Coronary artery (tissue), 2 donors: ENCODE results near the gene MCF2L2.

Source experiments
- DNase-seq: peaks from one replicate; pipeline ENCODE4 v3.0.0-alpha.2; 2017; ENCODE audit warnings: low spot score
- H3K27ac ChIP-seq, 2 donors: fragments of 200-600 bp; sonication (generic); one replicate each; pipeline ENCODE4 v1.5.1; 2016 to 2019
- H3K4me3 ChIP-seq: fragments of 200-600 bp; sonication (generic); 2 replicates; pipeline ENCODE4 v1.5.1; 2016; ENCODE audit warnings: mild to moderate bottlenecking, moderate library complexity
- TF ChIP-seq, protein P1 (sequence below): fragments of 200-600 bp; sonication (generic); IDR thresholded peaks from one replicate; pipeline ENCODE4 v1.5.1; 2019; ENCODE audit warnings: antibody characterized with exemption

MCF2L2 gene

DNA sequence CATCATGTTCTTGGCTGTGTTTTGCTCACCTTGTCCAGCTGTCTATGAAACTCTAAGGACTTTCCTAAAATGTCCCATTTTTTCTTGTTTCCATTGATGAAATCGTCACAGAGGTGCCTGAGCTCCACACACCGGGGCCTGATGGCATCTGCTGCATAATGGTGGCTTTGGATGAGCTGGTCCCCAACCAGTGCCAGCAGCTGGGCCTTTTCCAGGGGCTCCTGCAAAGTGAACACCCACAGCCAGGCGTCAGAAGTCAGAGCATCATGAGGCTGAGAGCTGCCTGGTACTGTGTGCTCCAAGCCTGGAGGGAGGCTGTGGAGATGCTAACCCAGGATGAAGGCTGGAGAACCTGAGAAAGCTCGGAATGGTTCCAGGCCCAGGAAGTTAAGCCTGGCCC lies 128.4 kb downstream of the MCF2L2 start:
- Histone ChIP-seq H3K4me3 (no peak overlapping the region), H3K27ac (no peak overlapping the region)
- TF ChIP-seq, protein P1, sequence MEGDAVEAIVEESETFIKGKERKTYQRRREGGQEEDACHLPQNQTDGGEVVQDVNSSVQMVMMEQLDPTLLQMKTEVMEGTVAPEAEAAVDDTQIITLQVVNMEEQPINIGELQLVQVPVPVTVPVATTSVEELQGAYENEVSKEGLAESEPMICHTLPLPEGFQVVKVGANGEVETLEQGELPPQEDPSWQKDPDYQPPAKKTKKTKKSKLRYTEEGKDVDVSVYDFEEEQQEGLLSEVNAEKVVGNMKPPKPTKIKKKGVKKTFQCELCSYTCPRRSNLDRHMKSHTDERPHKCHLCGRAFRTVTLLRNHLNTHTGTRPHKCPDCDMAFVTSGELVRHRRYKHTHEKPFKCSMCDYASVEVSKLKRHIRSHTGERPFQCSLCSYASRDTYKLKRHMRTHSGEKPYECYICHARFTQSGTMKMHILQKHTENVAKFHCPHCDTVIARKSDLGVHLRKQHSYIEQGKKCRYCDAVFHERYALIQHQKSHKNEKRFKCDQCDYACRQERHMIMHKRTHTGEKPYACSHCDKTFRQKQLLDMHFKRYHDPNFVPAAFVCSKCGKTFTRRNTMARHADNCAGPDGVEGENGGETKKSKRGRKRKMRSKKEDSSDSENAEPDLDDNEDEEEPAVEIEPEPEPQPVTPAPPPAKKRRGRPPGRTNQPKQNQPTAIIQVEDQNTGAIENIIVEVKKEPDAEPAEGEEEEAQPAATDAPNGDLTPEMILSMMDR, result no peak
- DNase-seq, result no peak

DNA sequence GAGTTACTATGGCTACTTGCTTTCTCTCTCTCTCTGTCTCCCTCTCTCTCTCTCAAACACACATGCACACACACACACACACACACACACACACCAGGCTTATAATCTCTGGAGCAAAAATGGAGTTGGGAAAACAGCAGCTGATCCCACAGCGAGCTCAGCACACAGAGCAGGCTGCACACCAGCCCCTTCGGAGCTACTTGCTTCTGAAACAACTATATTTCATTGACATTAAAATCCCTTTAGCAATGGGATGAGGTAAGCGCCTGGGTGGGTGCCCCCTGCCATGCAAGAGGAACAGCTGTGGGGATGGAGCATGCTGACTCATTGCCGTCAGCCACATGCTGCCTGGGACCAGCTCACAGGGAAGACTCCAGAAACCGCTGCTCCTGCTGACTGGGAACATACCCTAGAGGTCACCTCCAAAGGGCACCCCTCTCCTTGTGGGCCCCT lies 129.7 kb downstream of the MCF2L2 start:
- Histone ChIP-seq H3K27ac (no peak overlapping the region), H3K4me3 (no peak overlapping the region)
- TF ChIP-seq, protein P1, result no peak
- DNase-seq, result no peak

DNA sequence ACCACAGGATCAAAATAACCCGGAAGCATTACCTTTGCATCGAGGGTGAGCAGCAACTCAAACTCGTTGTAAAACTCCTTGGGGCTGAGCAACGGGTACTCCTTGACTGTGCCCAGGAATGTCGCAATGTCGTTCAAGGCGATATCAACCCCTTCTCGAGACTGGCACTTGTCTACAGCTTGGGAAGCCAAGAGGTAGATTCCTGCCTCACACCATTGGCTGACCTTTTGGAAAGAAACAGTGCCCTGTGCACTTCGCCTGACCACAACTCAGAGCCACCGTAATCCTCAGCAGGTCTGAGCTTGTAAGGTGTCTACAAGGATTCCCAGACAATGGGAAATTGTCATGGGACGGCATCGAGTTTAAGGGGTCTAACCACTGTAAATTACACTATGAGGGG lies 131.5 kb downstream of the MCF2L2 start:
- TF ChIP-seq, protein P1, result no peak

DNA sequence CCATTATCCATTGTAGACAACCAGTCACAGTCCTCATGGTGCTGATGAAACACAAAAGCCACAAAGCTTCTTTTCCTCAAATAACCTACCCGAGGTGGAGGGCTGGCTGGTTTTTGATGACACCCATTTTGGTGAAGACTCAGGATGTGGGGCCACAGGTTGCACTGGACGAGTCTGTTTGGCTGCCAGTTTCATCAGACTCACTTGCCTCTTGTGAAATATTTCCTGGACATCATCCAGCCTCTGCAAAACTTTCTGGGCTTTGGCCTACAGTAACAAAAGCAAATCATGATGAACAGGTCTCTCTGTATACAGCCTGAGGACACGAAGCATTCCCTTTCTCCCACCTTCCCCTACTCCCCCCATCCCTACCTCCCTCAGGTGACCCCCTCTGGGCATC lies 133.2 kb downstream of the MCF2L2 start:
- TF ChIP-seq, protein P1, result no peak
- H3K27ac ChIP-seq, result no peak overlapping the region
- H3K4me3 ChIP-seq, result no peak overlapping the region
- DNase-seq, result no peak

More for the DNA sequence above, 131.5 kb downstream of the MCF2L2 start:
- no peak for DNase-seq
- no peak overlapping the region for H3K4me3 ChIP-seq
- no peak overlapping the region for H3K27ac ChIP-seq

DNA sequence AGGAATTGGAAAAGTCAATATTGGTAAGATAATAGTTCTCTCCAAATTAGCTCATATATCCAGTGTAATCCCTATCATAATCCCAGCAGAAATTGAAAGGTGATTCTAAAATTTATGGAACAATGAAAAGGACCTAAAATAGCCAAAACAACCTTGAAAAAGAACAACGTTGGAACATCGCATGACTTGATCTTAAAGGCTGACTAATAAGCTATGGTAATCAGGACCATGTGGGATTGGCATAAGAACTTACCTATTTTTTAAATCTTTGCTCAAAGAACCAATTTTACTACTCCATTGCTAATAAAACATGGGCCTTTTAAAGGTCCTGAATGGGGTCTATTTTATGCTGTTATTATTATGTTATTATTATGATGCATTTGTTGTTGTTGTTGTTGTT lies 134.5 kb downstream of the MCF2L2 start:
- no peak overlapping the region for H3K27ac ChIP-seq
- DNase-seq, result no peak
- TF ChIP-seq, protein P1, result no peak

DNA sequence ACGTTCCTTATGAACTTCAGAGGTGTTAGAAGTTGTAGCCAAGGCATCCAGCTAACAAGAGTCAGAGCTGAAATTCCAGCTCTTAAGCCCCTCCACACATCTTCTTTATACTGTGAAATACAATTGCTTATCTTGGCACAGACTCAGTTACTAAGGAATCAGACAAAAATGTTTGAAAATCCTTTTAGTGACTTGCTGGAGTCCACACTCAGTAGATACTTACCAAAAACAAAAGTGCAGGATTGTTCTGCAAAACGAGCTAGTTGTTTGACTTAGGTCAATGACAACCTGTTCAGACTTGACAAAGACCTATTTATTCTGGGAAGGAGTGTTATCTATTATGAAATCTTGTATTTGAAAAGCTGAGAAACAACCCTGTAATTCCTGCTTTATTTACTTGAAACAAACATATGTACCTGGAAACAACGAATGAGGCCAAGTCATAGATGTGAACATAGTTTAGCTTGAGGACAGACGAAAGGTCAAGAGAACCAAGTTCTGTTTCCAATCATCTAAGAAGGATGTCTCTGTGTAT lies 136.9 kb downstream of the MCF2L2 start:
- Histone ChIP-seq H3K4me3 (no peak overlapping the region), H3K27ac (no peak overlapping the region)
- TF ChIP-seq, protein P1, result no peak
- DNase-seq, result no peak

More for the DNA sequence above, 134.5 kb downstream of the MCF2L2 start:
- H3K4me3 ChIP-seq, result no peak overlapping the region

DNA sequence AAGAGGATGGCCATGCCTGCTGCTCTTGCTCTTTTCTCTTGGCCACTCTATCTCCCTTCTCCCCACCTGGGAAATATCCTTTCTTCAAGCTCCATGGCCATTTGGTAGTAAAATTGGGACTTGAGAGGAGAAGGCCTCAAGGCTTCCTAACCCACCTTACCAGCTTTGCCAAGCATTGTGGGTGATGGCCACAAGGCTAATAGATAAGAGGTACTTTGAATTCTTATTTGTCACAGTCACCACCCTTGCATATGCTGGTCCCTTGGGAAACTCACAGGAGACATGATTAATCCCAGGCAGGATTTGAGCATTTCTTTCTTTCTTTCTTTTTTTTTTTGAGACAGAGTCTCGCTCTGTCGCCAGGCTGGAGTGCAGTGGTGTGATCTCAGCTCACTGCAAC lies 138.2 kb downstream of the MCF2L2 start:
- H3K27ac ChIP-seq, result no peak overlapping the region
- TF ChIP-seq, protein P1, result no peak
- H3K4me3 ChIP-seq, result no peak overlapping the region
- DNase-seq, result no peak
